ENCODE measurements around the gene CORO6. TPM values are rescaled to one million over a fixed set of nuclear protein-coding genes. Genes with fewer than 3 reads are reported as not detected.
A peak's percentile ranks its signal among the peaks of the same experiment; 100 is the strongest.

CORO6 gene
- total and polyA plus RNA-seq, 2 experiments from 2014 or later: 2.6 to 5.2 TPM

DNA sequence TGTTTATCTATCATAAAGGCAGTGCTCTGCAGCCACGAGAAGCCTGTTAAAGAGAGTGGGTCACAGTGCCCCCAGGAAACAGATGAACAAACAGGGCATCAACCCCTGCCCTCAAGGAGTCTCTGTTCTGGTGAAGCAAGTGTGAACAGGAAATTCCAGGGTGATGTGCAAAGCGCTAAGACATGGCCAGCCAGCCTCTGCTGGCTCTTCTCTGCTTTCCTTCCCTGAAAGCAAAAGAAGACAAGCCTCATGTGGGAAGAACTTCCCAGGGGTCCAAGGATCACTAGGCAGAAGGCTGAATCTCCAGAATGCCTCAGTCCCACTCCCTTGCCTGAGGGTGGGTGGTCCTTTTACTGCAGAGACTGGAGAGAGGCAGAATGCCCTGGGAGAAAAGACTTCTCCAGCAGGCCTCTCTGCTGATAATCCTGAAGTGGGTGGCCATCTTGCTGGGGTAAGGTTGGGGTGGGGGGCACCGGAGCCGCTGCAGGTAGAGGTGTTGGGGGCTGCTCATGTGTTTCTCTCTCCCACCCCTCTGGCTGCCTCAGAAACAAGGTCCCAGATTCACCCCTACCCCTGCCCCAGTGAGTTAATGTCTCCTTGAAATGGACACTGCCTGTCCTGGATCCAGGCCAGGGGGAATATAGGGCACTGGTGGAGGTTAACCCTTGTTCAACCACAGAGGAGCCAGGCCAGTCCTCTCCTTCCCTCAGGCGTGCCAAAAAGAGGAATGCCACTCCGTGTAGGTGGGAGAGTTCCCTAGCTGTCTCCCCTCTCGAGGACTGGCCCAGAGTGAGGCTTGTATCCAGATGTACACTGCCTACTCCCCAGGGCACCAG lies 27.4 kb downstream of the CORO6 start:
- H3K4me1 Mint-ChIP-seq: peaks cover 49% of the 10 kb centered on the region
- Histone ChIP-seq H3K79me2 (replicated peaks; ENCODE audit: insufficient read depth) (peaks cover 22% of the 10 kb centered on the region), H3F3A (replicated peaks; ENCODE audit: low read depth) (peaks cover 20% of the 10 kb centered on the region), H3K27me3 (ENCODE audit: insufficient read depth) (peaks cover 5% of the 10 kb centered on the region), H3K27ac (ENCODE audit: low read depth) (no peak overlapping the region), H3K4me1 (ENCODE audit: insufficient read depth) (peaks cover 51% of the 10 kb centered on the region), H3K4me3 (no peak overlapping the region), H3K9me2 (ENCODE audit: insufficient read depth) (no peaks in the 10 kb centered on the region), H2AFZ (no peak overlapping the region), H4K20me1 (replicated peaks; ENCODE audit: insufficient read depth) (peaks cover 8% of the 10 kb centered on the region; the same call in 1 of the 2 replicates), H3K4me2 (peak overlapping the region; percentile 90; the same call in 1 of the 2 replicates), H3K36me3 (ENCODE audit: insufficient read depth) (no peaks in the 10 kb centered on the region)
- peaks cover 31% of the 10 kb centered on the region for H3K27me3 Mint-ChIP-seq (ENCODE audit: insufficient read depth, low read depth, poor library complexity)
- ATAC-seq: no peak
- no peaks in the 10 kb centered on the region for H3K9me3 Mint-ChIP-seq
- TF ChIP-seq NANOG (IDR thresholded peaks at IDR 0.05; ENCODE audit: borderline replicate concordance): no peak
- no peak for TF ChIP-seq EZH2 (IDR thresholded peaks at IDR 0.05; ENCODE audit: low read depth, unreplicated experiment)
- TF ChIP-seq EZH2phosphoT487 (IDR thresholded peaks at IDR 0.05; ENCODE audit: unreplicated experiment): no peak
- TF ChIP-seq CTCF (conservative IDR thresholded peaks at IDR 0.05; ENCODE audit: low read depth in 2 of 2): no peak
- no peak for TF ChIP-seq ETS1 (IDR thresholded peaks at IDR 0.05)
- no peak for TF ChIP-seq JUNB (IDR thresholded peaks at IDR 0.05; ENCODE audit: unreplicated experiment)
- TF ChIP-seq, protein P1, sequence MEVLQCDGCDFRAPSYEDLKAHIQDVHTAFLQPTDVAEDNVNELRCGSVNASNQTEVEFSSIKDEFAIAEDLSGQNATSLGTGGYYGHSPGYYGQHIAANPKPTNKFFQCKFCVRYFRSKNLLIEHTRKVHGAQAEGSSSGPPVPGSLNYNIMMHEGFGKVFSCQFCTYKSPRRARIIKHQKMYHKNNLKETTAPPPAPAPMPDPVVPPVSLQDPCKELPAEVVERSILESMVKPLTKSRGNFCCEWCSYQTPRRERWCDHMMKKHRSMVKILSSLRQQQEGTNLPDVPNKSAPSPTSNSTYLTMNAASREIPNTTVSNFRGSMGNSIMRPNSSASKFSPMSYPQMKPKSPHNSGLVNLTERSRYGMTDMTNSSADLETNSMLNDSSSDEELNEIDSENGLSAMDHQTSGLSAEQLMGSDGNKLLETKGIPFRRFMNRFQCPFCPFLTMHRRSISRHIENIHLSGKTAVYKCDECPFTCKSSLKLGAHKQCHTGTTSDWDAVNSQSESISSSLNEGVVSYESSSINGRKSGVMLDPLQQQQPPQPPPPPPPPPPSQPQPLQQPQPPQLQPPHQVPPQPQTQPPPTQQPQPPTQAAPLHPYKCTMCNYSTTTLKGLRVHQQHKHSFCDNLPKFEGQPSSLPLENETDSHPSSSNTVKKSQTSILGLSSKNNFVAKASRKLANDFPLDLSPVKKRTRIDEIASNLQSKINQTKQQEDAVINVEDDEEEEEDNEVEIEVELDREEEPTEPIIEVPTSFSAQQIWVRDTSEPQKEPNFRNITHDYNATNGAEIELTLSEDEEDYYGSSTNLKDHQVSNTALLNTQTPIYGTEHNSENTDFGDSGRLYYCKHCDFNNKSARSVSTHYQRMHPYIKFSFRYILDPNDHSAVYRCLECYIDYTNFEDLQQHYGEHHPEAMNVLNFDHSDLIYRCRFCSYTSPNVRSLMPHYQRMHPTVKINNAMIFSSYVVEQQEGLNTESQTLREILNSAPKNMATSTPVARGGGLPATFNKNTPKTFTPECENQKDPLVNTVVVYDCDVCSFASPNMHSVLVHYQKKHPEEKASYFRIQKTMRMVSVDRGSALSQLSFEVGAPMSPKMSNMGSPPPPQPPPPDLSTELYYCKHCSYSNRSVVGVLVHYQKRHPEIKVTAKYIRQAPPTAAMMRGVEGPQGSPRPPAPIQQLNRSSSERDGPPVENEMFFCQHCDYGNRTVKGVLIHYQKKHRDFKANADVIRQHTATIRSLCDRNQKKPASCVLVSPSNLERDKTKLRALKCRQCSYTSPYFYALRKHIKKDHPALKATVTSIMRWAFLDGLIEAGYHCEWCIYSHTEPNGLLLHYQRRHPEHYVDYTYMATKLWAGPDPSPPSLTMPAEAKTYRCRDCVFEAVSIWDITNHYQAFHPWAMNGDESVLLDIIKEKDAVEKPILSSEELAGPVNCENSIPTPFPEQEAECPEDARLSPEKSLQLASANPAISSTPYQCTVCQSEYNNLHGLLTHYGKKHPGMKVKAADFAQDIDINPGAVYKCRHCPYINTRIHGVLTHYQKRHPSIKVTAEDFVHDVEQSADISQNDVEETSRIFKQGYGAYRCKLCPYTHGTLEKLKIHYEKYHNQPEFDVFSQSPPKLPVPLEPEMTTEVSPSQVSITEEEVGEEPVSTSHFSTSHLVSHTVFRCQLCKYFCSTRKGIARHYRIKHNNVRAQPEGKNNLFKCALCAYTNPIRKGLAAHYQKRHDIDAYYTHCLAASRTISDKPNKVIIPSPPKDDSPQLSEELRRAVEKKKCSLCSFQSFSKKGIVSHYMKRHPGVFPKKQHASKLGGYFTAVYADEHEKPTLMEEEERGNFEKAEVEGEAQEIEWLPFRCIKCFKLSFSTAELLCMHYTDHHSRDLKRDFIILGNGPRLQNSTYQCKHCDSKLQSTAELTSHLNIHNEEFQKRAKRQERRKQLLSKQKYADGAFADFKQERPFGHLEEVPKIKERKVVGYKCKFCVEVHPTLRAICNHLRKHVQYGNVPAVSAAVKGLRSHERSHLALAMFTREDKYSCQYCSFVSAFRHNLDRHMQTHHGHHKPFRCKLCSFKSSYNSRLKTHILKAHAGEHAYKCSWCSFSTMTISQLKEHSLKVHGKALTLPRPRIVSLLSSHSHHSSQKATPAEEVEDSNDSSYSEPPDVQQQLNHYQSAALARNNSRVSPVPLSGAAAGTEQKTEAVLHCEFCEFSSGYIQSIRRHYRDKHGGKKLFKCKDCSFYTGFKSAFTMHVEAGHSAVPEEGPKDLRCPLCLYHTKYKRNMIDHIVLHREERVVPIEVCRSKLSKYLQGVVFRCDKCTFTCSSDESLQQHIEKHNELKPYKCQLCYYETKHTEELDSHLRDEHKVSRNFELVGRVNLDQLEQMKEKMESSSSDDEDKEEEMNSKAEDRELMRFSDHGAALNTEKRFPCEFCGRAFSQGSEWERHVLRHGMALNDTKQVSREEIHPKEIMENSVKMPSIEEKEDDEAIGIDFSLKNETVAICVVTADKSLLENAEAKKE (CRISPR knock-in tag; IDR thresholded peaks at IDR 0.05): no peak
- no peak for TF ChIP-seq ZNF114 (CRISPR knock-in tag; IDR thresholded peaks at IDR 0.05)
- no peak for TF ChIP-seq POLR2AphosphoS5 (IDR thresholded peaks at IDR 0.05; ENCODE audit: low read depth)
- no peak for TF ChIP-seq CREB1 (CRISPR knock-in tag; IDR thresholded peaks at IDR 0.05; ENCODE audit: low read depth)
- TF ChIP-seq STAT1 (IDR thresholded peaks at IDR 0.05; ENCODE audit: unreplicated experiment): no peak
- TF ChIP-seq, protein P2, sequence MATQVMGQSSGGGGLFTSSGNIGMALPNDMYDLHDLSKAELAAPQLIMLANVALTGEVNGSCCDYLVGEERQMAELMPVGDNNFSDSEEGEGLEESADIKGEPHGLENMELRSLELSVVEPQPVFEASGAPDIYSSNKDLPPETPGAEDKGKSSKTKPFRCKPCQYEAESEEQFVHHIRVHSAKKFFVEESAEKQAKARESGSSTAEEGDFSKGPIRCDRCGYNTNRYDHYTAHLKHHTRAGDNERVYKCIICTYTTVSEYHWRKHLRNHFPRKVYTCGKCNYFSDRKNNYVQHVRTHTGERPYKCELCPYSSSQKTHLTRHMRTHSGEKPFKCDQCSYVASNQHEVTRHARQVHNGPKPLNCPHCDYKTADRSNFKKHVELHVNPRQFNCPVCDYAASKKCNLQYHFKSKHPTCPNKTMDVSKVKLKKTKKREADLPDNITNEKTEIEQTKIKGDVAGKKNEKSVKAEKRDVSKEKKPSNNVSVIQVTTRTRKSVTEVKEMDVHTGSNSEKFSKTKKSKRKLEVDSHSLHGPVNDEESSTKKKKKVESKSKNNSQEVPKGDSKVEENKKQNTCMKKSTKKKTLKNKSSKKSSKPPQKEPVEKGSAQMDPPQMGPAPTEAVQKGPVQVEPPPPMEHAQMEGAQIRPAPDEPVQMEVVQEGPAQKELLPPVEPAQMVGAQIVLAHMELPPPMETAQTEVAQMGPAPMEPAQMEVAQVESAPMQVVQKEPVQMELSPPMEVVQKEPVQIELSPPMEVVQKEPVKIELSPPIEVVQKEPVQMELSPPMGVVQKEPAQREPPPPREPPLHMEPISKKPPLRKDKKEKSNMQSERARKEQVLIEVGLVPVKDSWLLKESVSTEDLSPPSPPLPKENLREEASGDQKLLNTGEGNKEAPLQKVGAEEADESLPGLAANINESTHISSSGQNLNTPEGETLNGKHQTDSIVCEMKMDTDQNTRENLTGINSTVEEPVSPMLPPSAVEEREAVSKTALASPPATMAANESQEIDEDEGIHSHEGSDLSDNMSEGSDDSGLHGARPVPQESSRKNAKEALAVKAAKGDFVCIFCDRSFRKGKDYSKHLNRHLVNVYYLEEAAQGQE (IDR thresholded peaks at IDR 0.05; ENCODE audit: unreplicated experiment): no peak
- no peak for TF ChIP-seq ZNF331 (CRISPR knock-in tag; IDR thresholded peaks at IDR 0.05; ENCODE audit: low read depth)
- H3K27ac Mint-ChIP-seq: no peak overlapping the region
- DNase-seq (ENCODE audit: low spot score): no peak
- no peaks in the 10 kb centered on the region for H3K36me3 Mint-ChIP-seq (ENCODE audit: low read depth)
- peak overlapping the region; percentile 77; the same call in 2 of the 3 replicates for H3K4me3 Mint-ChIP-seq
